ENCODE data around the gene ERMN.

- TF ChIP-seq CTCF (IDR thresholded peaks at IDR 0.05), result peak; percentile 37 to 39 (median 39)
- no peak for TF ChIP-seq POLR2A (IDR thresholded peaks at IDR 0.05)
These were observed 10.8 kb upstream of the ERMN start for GRCh38 chr2:157336137-157337010.

Measured in breast epithelium (tissue), 3 donors.